HEK293 (cell line): ENCODE data around the gene GALNT13.

Experiments used
- CTCF ChIA-PET: fragments of 350-600 bp; formaldehyde crosslinking; extraction: SDS; loops from one replicate; lab custom pipeline; 2021; ENCODE audit warnings: antibody characterized with exemption; lab: Yijun Ruan, JAX
- POLR2A ChIA-PET: fragments of 300-600 bp; formaldehyde crosslinking; extraction: SDS; loops from one replicate; lab custom pipeline; 2020; ENCODE audit warnings: antibody characterized with exemption, inconsistent platforms; lab: Yijun Ruan, JAX
- H3K27ac ChIP-seq: fragments of 200-500 bp; sonication (Bioruptor generic); 2 replicates; pipeline ENCODE4 v1.5.1; 2014; ENCODE audit warnings: low read depth, low read length, control low read depth, inconsistent platforms; ENCODE audit errors: extremely low read depth
- H3K36me3 ChIP-seq, 2 experiments: fragments of 200-500 bp in 1 of 2; sonication (Bioruptor generic) in 1 of 2; 1 replicate in 1 of 2; 2 replicates in 1 of 2; pipeline ENCODE4 v1.5.1; 2014 to 2017; ENCODE audit warnings: inconsistent platforms in 2 of 2, low read length in 2 of 2; ENCODE audit not compliant: control insufficient read depth in 2 of 2, insufficient read depth in 1 of 2
- H3K4me1 ChIP-seq: fragments of 200-500 bp; sonication (Bioruptor generic); 2 replicates; pipeline ENCODE4 v1.5.1; 2014; ENCODE audit warnings: mild to moderate bottlenecking, low read length, inconsistent platforms; ENCODE audit not compliant: control insufficient read depth, insufficient read depth
- H3K4me3 ChIP-seq: 2 replicates; pipeline ENCODE4 v1.5.1; 2011; ENCODE audit warnings: low read depth, mild to moderate bottlenecking, control low read depth, low read length, moderate library complexity
- H3K9me3 ChIP-seq: fragments of 200-500 bp; sonication (Bioruptor generic); 2 replicates; pipeline ENCODE4 v1.5.1; 2014; ENCODE audit warnings: low read depth, low read length, inconsistent platforms; ENCODE audit not compliant: control insufficient read depth, insufficient read depth
- BCL11A ChIP-seq: fragments of 450-650 bp; formaldehyde crosslinking; IDR thresholded peaks from 2 replicates; pipeline ENCODE4 v1.5.1; 2016; ENCODE audit warnings: low read depth, missing biosample characterization, missing genetic modification characterization
- KLF1 ChIP-seq: fragments of 450-650 bp; formaldehyde crosslinking; IDR thresholded peaks from 2 replicates; pipeline ENCODE4 v1.5.1; 2016; ENCODE audit warnings: missing biosample characterization, missing genetic modification characterization
- KLF9 ChIP-seq: fragments of 450-650 bp; formaldehyde crosslinking; IDR thresholded peaks from 2 replicates; pipeline ENCODE4 v1.5.1; 2016; ENCODE audit warnings: missing biosample characterization, missing genetic modification characterization, low read depth
- OVOL3 ChIP-seq: fragments of 450-650 bp; formaldehyde crosslinking; IDR thresholded peaks from 2 replicates; pipeline ENCODE4 v1.5.1; 2016; ENCODE audit warnings: missing biosample characterization, missing genetic modification characterization
- PRDM2 ChIP-seq: fragments of 450-650 bp; formaldehyde crosslinking; IDR thresholded peaks from 2 replicates; pipeline ENCODE4 v1.5.1; 2016; ENCODE audit warnings: missing biosample characterization, missing genetic modification characterization, borderline replicate concordance
- ZBTB17 ChIP-seq: fragments of 450-650 bp; formaldehyde crosslinking; IDR thresholded peaks from 2 replicates; pipeline ENCODE4 v1.5.1; 2016; ENCODE audit warnings: missing biosample characterization, missing genetic modification characterization
- ZEB2 ChIP-seq: fragments of 450-650 bp; formaldehyde crosslinking; IDR thresholded peaks from 2 replicates; pipeline ENCODE4 v1.5.1; 2016; ENCODE audit warnings: missing biosample characterization, missing genetic modification characterization
- ZNF10 ChIP-seq: fragments of 450-650 bp; formaldehyde crosslinking; IDR thresholded peaks from 2 replicates; pipeline ENCODE4 v1.5.1; 2017; ENCODE audit warnings: missing biosample characterization, missing genetic modification characterization
- ZNF121 ChIP-seq: fragments of 450-650 bp; formaldehyde crosslinking; IDR thresholded peaks from 2 replicates; pipeline ENCODE4 v1.5.1; 2016; ENCODE audit warnings: missing biosample characterization, missing genetic modification characterization
- ZNF146 ChIP-seq: fragments of 450-650 bp; formaldehyde crosslinking; IDR thresholded peaks from 2 replicates; pipeline ENCODE4 v1.5.1; 2016; ENCODE audit warnings: missing biosample characterization, missing genetic modification characterization
- ZNF169 ChIP-seq: fragments of 450-650 bp; formaldehyde crosslinking; IDR thresholded peaks from 2 replicates; pipeline ENCODE4 v1.5.1; 2016; ENCODE audit warnings: missing biosample characterization, missing genetic modification characterization
- ZNF184 ChIP-seq: fragments of 450-650 bp; IDR thresholded peaks from 2 replicates; pipeline ENCODE4 v1.5.1; 2018; ENCODE audit warnings: missing biosample characterization, mild to moderate bottlenecking, missing genetic modification characterization
- ZNF239 ChIP-seq: fragments of 450-650 bp; formaldehyde crosslinking; IDR thresholded peaks from 2 replicates; pipeline ENCODE4 v1.5.1; 2016; ENCODE audit warnings: missing biosample characterization, missing genetic modification characterization
- ZNF311 ChIP-seq: fragments of 450-650 bp; formaldehyde crosslinking; IDR thresholded peaks from 2 replicates; pipeline ENCODE4 v1.5.1; 2017; ENCODE audit warnings: missing biosample characterization, missing genetic modification characterization, borderline replicate concordance
- ZNF404 ChIP-seq: fragments of 450-650 bp; formaldehyde crosslinking; IDR thresholded peaks from 2 replicates; pipeline ENCODE4 v1.5.1; 2017; ENCODE audit warnings: missing biosample characterization, missing genetic modification characterization
- ZNF449 ChIP-seq: fragments of 450-650 bp; formaldehyde crosslinking; IDR thresholded peaks from 2 replicates; pipeline ENCODE4 v1.5.1; 2017; ENCODE audit warnings: missing biosample characterization, mild to moderate bottlenecking, missing genetic modification characterization, moderate library complexity
- ZNF501 ChIP-seq: fragments of 450-650 bp; formaldehyde crosslinking; IDR thresholded peaks from 2 replicates; pipeline ENCODE4 v1.5.1; 2016; ENCODE audit warnings: missing biosample characterization, missing genetic modification characterization
- ZNF510 ChIP-seq: fragments of 450-650 bp; formaldehyde crosslinking; IDR thresholded peaks from 2 replicates; pipeline ENCODE4 v1.5.1; 2018; ENCODE audit warnings: mild to moderate bottlenecking, missing genetic modification characterization, missing biosample characterization; ENCODE audit not compliant: insufficient replicate concordance
- ZNF558 ChIP-seq: fragments of 450-650 bp; formaldehyde crosslinking; IDR thresholded peaks from 2 replicates; pipeline ENCODE4 v1.5.1; 2016; ENCODE audit warnings: missing biosample characterization, missing genetic modification characterization
- ZNF664 ChIP-seq: fragments of 450-650 bp; formaldehyde crosslinking; IDR thresholded peaks from 2 replicates; pipeline ENCODE4 v1.5.1; 2016; ENCODE audit warnings: missing biosample characterization, missing genetic modification characterization
- ZNF777 ChIP-seq: fragments of 450-650 bp; formaldehyde crosslinking; IDR thresholded peaks from 2 replicates; pipeline ENCODE4 v1.5.1; 2017; ENCODE audit warnings: missing biosample characterization, missing genetic modification characterization, borderline replicate concordance
- ZNF792 ChIP-seq: fragments of 450-650 bp; formaldehyde crosslinking; IDR thresholded peaks from 2 replicates; pipeline ENCODE4 v1.5.1; 2016; ENCODE audit warnings: missing biosample characterization, missing genetic modification characterization
- ZSCAN16 ChIP-seq: fragments of 450-650 bp; formaldehyde crosslinking; IDR thresholded peaks from 2 replicates; pipeline ENCODE4 v1.5.1; 2016; ENCODE audit warnings: missing biosample characterization, missing genetic modification characterization

GALNT13 gene

GRCh38 chr2:154306266-154306970 is 434.7 kb downstream of the GALNT13 start (continued):
- TF ChIP-seq ZNF449 (no peak), KLF1 (tag by site-specific recombination) (no peak), PRDM2 (no peak)

GRCh38 chr2:154307007-154307406 is 435.3 kb downstream of the GALNT13 start:
- H3K4me3 ChIP-seq: no peak overlapping the region
- no peak overlapping the region for H3K27ac ChIP-seq
- TF ChIP-seq ZNF146 (tag by site-specific recombination) (no peak), ZNF184 (tag by site-specific recombination) (no peak), ZNF121 (tag by site-specific recombination) (no peak), KLF9 (no peak), ZNF311 (tag by site-specific recombination) (no peak), ZNF510 (tag by site-specific recombination) (no peak), ZNF404 (no peak), ZNF558 (tag by site-specific recombination) (no peak), OVOL3 (tag by site-specific recombination) (no peak), ZEB2 (tag by site-specific recombination) (no peak), ZNF239 (tag by site-specific recombination) (no peak), ZNF501 (no peak), ZNF777 (tag by site-specific recombination) (no peak), ZNF792 (tag by site-specific recombination) (no peak), BCL11A (no peak), ZNF169 (tag by site-specific recombination) (no peak), ZBTB17 (no peak), ZSCAN16 (tag by site-specific recombination) (no peak), ZNF664 (no peak), ZNF10 (no peak)
- ChIA-PET CTCF (interaction anchor here (0.7 kb wide), 1 partner anchor 340 kb away, joined by 3 read pairs; no protein-coding TSS in a partner anchor), POLR2A (no interaction called here)
- no peaks in the 10 kb centered on the region for H3K36me3 ChIP-seq
- H3K4me1 ChIP-seq: no peaks in the 10 kb centered on the region
- H3K9me3 ChIP-seq: no peaks in the 10 kb centered on the region
